Left colon (tissue), 2 donors: ENCODE data around the gene CDH12. TPM values are rescaled to one million over a fixed set of nuclear protein-coding genes. Genes with fewer than 3 reads are reported as not detected.
"Not testable (repeated sequence)": the region's sequence is repeated elsewhere in the genome, so short reads cannot be mapped to it uniquely, and the experiment has no call there.

ENCODE experiments used
- ATAC-seq: fragments of 200-7000 bp; cut with Tn5 transposase; one replicate; pipeline ENCODE4 v1.9.1; 2020; ENCODE audit warnings: mild to moderate bottlenecking, moderate library complexity
- DNase-seq, 2 donors: peaks; one replicate each; pipeline ENCODE4 v3.0.0-alpha.2; 2020
- intact Hi-C, 2 donors: fragments of 100-400 bp; cut with DNase I in 1 of 2; cut with micrococcal nuclease in 1 of 2; formaldehyde crosslinking; loops; one replicate each; pipeline versions ENCODE4 v1.11.2 to v1.14.0; 2022; cut with DNase I, micrococcal nuclease
- total RNA-seq, 2 donors: library from RNA; stranded (reverse); fragmentation: NEBNext Ultra II Directional; extraction: Animal tissue kit (Norgen Biotek cat#: 25700); gene quantifications; one replicate each; pipeline ENCODE4 v1.2.1, GENCODE V29; 2021
- donor health status: DM: no; HTN: no; CAD: no.
- donor health status: DM: yes; HTN: yes; CAD: no.

Gene CDH12
- total RNA-seq, 2 donors from 2014 or later, result not detected

DNA sequence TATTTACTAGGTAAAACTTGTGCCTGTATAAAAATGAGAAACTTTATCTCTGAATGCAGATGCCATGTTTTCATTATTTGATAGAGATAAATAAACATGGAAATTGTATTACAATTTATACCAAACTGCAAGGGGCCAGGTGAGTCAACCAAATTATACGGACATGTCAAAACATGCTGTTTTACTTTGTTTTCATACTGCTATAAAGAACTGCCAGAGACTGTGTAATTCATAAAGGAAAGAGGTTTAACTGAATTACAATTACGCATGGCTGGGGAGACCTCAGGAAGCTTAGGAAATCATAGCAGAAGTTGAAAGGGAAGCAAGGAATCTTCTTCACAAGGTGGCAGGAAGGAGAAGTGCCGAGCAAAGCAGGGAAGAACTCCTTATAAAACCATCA lies 840.3 kb downstream of the CDH12 start:
- intact Hi-C loops, DNase-seq, ATAC-seq: not testable (repeated sequence)

DNA sequence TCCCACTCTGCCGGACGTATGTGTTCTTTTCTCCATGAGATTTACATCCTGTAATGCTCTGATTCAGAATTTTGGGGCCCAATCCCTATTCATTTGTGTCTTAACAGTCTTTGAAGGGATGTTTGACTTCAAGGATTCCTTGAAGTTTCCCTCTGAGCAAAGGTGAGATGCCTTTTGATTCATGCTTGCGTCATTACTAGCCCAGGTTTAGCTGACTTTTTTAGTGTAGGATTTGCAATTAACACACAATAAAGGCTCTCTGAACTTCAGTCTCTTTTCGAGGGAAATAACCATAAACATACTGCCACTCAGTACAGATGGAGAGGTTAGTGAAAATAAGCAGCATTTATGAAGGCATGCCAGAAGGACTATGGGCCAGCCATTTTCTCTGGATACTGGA lies 842.3 kb downstream of the CDH12 start:
- intact Hi-C loops, DNase-seq: not testable (repeated sequence)
- ATAC-seq, result peak; percentile 78

DNA sequence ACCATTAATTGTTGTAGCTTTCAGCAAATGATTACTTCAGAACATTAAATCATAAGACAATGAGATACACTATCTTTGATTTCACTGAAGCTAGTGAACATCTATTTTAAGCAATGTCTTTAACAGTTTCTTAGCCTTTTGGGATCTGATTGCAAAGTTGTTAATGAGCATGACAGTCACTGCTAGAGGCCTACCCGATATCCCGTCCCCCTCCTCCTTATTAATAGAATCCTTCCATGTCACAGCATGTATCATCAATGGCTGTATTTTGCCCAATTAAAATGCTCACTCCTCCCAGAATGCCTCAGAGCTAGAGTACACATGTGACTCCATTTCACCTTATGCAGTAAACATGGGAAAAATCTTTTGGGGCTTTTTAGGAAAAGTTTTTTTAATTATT lies 852.0 kb downstream of the CDH12 start:
- DNase-seq, intact Hi-C loops, ATAC-seq: not testable (repeated sequence)

DNA sequence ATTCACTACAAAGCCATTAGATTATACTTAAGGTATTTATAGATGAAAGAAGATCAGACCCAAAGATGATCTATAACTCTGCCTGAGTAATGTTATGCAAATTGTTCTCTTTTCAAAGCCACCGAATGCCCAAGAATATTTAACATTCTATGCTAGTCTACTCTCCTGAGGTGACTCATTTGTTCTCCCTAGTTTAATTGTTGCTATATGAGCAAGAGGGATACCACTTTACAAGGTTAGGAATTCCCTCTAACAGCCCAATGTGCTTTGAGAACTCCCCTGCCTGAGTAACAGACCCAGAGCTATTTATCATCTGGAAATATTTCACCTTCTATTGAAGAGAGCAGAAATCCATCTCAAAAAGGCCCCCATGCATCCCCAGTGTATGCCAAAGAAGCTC lies 867.3 kb downstream of the CDH12 start:
- ATAC-seq, DNase-seq, intact Hi-C loops: not testable (repeated sequence)

DNA sequence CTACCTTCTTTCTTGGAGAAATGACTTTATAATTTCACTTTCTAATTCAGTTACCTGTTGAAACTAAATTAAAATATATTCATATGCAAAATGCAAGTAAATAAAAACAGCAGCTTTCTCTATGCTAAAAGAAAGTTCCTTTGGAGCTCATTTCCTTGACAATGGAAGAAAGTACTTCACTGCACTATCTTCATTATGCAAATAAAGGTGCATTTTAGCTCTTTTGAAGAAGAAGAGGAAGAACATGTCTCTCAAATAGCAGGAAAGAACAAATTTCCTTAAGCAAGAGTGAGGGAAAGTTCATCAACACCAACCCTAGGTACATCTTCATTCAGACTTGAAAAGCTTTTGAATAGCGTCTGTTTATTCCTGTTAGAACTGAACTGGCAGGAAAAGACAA lies 901.6 kb downstream of the CDH12 start:
- ATAC-seq, intact Hi-C loops: not testable (repeated sequence)

DNA sequence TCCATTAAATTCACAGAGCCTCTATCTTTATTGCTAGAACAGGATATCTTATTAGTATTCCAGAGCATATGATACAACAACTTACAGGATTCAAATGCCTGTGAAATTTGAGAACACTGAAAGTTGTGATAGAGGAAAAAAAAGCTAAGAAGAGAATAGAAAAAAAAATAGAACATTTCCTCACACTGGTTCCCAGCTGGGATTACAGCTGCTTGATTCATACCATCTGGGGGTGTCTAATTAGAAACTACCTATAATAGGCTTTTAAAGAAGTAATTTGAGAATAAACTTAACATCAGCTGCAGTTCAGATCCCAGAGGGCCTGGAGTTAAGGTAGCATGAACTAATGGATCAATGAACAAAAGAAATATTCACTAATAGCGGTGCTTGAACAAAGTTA lies 922.0 kb downstream of the CDH12 start:
- no peak for DNase-seq
- no peak for ATAC-seq
- intact Hi-C loops, result no loop called here

More for the DNA sequence above, 901.6 kb downstream of the CDH12 start:
- not testable (repeated sequence) for DNase-seq

DNA sequence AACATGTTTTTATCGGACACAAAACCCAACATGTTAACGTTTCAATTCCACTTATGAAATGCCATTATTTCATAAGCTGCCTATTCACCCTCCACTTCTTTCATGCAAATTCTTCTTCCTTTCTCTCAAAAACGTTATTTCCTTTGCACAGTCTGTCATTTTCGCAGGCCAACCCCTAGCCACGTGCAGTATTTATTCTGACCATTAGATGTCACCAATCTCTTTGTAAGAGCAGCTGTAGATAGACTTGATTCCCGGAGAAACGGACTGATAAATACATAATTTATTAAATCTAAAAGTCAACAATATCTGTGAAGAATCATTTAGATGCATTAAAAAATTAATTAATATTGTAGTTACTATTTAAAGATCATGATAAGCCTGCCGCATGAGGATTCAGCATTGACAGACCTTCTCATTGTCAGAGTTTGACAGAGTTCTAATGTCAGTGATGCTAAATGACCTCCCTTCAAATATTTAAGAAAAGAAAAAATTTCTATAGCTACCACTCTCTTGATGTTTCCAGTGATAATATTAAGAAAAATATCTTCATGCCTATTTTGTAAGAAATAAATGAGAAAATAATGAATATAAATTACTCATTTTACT lies 933.6 kb downstream of the CDH12 start:
- ATAC-seq, result no peak
- intact Hi-C loops, result no loop called here
- no peak for DNase-seq

DNA sequence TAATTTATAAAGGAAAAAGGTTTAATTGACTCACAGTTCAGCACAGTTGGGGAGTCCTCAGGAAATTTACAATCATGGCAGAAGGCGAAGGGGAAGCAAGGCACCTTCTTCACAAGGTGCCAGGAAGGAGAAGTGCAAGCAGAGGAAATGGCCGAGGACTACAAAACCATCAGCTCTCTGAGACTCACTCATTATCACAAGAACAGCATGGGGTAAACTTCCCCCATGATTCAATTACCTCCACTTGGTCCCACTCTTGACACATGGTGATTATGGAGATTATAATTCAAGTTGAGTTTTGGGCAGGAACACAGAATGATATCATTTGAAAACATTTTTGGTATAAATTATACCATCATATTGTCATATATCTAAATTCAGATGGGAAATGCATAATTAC lies 934.7 kb downstream of the CDH12 start:
- intact Hi-C loops, result no loop called here
- DNase-seq (no peak), ATAC-seq (no peak)

DNA sequence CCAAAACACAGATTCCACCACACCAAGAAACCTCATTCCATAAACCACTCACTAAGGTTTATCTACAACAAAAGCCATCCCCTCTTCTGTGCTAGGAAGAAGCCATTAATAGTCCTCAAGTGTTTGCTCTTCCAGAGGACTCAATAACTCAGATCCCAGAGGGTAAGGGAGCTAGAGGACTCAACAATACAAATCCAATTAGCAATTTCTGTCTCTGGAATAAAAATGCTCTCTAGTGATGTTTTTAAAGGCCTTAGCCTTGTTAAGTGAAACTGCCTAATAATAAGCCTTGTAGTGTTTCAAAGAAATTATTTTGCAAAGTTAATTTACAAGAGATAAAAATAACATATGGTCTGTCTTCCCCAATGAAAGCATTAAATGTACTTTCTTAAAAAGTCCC lies 942.4 kb downstream of the CDH12 start:
- ATAC-seq (no peak), DNase-seq (no peak)
- intact Hi-C loops, result no loop called here

DNA sequence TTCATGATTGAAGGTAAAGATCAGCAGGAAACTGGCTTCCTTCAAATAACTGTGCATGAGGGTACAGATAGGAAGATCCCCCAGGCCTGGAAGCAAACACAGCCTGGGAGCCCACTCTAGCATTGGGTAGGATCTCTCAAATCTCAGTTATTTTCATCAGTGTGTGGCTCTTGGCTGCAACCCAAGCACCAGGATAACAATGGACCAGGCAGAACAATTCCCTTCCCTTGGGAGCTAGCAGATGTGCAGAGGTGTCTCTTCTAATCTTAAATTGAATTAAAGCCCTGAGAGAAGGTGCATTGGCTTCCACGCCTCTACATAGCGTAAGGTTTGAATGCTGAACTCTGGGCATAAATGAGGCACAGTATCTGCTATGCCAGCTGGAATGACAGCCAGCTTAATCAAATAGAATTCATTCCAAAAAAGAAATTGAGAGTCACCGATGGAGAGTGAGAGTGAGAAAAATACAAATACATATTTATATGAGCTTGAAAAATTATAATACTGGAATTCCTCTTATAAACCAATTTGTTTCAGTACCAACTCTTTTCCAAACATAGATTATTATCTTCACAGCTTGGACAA lies 957.3 kb downstream of the CDH12 start:
- intact Hi-C loops, result no loop called here

DNA sequence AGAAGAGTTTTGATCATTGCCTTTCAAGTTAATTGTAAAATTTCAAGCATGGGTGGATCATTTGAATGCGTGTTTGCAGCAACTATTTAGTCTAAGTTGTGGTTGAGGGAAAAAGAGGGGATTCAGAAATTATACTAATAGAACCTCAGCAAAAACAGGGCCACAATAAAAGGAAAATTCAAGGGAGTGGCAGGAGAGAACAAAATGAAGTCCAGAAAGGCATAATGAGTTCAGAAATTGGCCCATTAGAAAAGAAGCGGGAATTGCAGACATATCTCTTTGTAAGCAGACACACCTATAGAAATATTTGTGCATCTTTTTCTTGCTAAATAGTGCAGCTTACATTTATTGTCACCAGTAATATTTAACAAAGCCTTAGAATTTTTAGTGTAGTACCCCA lies 960.0 kb downstream of the CDH12 start:
- no peak for ATAC-seq
- DNase-seq, result no peak
- intact Hi-C loops, result no loop called here

More for the DNA sequence above, 957.3 kb downstream of the CDH12 start:
- DNase-seq, result no peak
- no peak for ATAC-seq

DNA sequence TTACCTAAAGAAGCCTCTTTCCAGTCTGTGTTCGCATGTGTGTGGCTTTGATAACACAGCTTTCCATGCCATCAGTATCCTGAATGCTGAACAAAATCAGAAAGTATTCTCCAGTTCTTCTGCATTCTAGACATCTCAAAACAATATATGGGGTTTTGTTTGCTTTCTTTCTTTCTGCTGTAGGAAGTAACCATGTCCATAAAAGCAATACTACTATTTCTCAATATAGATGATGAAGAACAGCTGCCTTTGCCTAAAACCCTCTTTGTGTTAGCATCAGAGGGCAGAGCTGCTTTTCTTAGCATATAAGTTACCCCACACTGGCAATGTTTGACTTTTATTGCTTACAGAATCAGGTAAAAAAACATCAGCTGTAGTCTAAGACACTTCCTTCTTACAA lies 963.6 kb downstream of the CDH12 start:
- ATAC-seq (no peak), DNase-seq (no peak)
- intact Hi-C loops, result no loop called here

DNA sequence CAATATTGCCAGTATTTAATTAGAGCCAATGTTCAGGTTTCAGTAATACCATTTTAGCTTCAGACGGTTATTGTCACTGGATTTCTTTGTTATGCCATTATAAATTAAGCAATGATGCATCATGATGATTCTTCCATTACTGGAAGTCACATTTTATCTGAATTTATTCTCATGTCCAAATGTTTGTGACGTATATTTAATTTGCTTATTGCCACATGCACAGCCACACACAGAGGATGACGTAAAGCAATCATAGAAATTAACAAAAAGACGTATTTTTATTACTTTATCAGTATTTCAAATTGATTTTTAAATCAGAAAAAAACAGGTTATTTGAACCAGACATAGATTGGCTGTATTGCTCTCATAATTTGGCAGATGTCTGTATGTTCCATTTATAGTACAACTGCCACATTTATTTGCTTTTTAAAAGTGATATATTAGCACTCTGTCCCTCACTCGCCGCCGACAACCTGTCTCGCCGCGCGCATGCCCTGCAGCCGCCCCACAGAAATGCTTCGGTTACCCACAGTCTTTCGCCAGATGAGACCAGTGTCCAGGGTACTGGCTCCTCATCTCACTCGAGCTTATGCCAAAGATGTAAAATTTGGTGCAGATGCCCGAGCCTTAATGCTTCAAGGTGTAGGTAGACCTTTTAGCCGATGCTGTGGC lies 970.9 kb downstream of the CDH12 start:
- intact Hi-C loops, result no loop called here

DNA sequence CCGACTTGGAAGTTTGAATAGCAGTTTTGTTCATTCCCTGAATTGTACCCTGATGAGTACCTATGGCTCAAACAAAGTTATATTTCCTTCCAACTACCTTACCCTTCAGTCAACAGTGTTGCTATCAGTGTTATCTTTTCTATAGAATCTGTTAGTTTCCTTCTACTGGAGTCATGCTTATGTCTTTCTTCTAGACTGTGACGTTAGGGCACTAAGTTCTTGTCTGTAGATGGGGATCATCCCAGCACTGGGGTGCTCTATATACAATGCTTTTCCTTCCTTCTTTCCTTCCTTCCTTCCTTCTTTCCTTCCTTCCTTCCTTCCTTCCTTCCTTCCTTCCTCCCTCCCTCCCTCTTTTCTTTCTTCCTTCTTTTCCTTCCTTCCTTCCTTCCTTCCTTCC lies 973.0 kb downstream of the CDH12 start:
- ATAC-seq, result no peak
- intact Hi-C loops, result no loop called here
- DNase-seq, result no peak

More for the DNA sequence above, 970.9 kb downstream of the CDH12 start:
- no peak for ATAC-seq
- DNase-seq, result no peak

DNA sequence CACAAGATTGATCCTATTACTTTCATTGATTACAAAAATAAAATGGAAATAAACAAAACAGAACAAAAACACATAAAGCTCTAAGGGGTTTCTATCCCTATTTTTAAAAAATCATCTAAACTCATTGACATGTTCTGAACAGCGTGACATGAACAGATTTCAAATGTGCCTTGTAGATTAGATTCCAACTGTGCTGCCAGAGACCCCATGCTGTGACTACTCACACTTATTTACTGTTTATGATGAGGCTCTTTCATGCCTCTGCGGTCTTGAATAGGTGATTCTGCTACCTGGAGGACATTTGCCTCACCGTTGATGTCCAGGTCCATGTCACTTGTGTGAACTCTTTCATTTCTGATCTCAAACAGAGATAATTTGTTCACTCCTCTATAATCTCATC lies 990.2 kb downstream of the CDH12 start:
- intact Hi-C loops, result no loop called here
- DNase-seq (no peak), ATAC-seq (no peak)

DNA sequence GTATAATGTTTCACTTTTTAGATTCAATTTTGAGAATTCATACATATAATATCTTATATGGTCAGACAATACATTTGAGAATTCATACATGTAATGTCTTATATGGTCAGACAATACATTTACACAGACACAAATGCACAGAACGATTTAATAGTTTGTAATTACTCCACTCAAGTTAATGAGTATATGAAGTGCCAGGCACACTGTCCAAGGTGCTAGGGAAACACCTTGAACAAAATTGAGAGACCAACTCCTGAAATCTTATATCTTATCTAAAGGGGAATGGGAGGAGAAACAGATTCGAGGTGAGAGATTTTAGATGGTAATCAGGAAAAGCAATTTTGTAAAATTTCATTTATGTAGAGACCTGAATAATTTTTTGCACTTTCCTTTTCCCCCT lies 994.7 kb downstream of the CDH12 start:
- DNase-seq (no peak), ATAC-seq (no peak)
- intact Hi-C loops, result no loop called here

DNA sequence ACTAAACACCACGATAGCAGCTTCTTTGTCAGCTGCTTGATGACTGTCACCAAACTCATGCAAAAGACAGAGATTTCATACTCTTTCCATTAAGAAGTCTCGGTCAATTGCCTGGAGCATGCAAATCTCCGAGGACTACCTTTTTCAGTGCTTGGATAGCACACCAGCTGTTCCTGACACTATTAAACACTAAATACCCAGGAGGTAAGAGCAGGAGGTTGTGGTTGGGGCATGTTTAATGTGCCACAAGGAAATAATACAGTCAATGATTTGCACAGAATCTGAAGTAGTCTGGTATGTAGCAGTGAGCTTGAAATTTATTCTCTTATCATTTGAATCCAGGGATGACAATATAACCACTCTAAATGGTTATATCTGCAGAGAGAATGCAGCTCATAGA lies 996.2 kb downstream of the CDH12 start:
- DNase-seq (no peak), ATAC-seq (no peak)
- intact Hi-C loops, result no loop called here

DNA sequence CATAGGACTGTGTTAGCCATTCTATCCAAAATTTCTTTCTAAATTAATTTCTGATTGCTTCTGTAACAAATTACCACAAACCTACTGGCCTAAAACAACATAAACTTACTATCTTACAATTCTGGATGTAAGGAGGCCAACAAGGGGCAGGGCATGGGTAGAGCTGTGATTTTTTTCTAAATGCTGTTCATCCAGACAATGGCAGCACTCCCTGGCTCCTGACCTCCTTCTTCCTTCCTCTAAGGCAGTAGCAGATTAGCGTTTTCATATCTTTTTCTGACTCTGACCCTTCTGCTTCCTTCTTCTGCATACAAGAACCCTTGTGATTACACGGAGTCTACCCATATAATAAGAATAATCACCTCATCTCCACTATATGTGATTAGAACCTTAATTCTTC lies 1005.8 kb downstream of the CDH12 start:
- no peak for DNase-seq
- no peak for ATAC-seq
- intact Hi-C loops, result no loop called here

DNA sequence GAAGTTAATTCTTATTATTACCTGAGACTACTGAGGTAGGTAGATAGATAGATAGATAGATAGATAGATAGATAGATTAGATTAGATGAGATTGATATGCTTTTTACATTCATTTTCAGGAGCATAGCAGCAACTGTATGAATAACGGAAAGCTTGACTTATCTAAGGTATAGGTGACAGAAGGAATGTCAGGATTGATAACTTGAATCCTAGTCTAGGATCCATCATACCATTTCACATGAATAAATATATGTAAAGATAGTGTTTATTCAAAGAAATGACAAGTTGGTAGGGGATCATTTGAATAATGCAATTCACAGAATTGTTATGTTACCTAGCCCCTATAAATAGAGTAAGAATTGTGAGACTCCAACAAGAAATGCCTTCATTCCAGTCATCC lies 1008.2 kb downstream of the CDH12 start:
- intact Hi-C loops, result no loop called here
- no peak for DNase-seq
- no peak for ATAC-seq

DNA sequence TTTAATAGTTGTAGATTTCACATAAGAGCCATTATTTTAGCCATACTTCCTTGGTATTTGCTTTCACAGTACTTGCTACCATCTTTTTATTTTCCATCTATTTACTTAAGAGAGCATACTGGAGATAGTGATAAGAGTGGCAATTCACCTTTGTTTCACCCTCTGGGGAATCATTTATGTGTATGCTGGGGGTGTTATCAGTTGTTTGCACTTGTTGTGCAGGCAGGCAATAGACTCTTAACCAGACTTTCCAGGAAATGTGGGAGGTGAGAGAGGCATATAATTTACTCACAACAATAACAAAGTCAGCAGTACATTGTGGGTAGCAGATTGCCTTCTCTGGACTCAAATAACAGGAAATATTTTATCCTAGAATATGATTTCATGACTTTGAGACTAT lies 1018.3 kb downstream of the CDH12 start:
- DNase-seq, result no peak
- ATAC-seq, result no peak
- intact Hi-C loops, result no loop called here
